CD4-positive, alpha-beta T cell treated with Interleukin-17A for 1 hour (primary cell): ENCODE data around the gene ABCD1.
A peak's percentile ranks its signal among the peaks of the same experiment; 100 is the strongest.
"Not testable (repeated sequence)": the region's sequence is repeated elsewhere in the genome, so short reads cannot be mapped to it uniquely, and the experiment has no call there.

ENCODE experiments used
- DNase-seq: peaks from one replicate; pipeline ENCODE4 v3.0.0-alpha.2; 2020

ABCD1 gene

GRCh38 chrX:153694687-153695270 is 29.9 kb upstream of the ABCD1 start:
- DNase-seq = no peak

- DNase-seq = no peak
These were observed 28.6 kb upstream of the ABCD1 start for GRCh38 chrX:153696100-153696499.

- DNase-seq = not testable (repeated sequence)
These were observed 28.1 kb upstream of the ABCD1 start for GRCh38 chrX:153696538-153696937.

GRCh38 chrX:153696986-153697722 is 27.5 kb upstream of the ABCD1 start:
- DNase-seq = not testable (repeated sequence)

- DNase-seq = no peak
These were observed 26.5 kb upstream of the ABCD1 start for GRCh38 chrX:153697924-153698865.

GRCh38 chrX:153699210-153699783 is 25.4 kb upstream of the ABCD1 start:
- DNase-seq = not testable (repeated sequence)

GRCh38 chrX:153699784-153700371 is 24.8 kb upstream of the ABCD1 start:
- DNase-seq = not testable (repeated sequence)

- DNase-seq = no peak
These were observed 24.2 kb upstream of the ABCD1 start for GRCh38 chrX:153700376-153700945.

GRCh38 chrX:153700967-153701366 is 23.7 kb upstream of the ABCD1 start:
- no peak for DNase-seq

GRCh38 chrX:153701706-153702105 is 22.9 kb upstream of the ABCD1 start:
- DNase-seq = no peak

- DNase-seq = no peak
These were observed 22.2 kb upstream of the ABCD1 start for GRCh38 chrX:153702336-153703035.

- DNase-seq = no peak
These were observed 21.7 kb upstream of the ABCD1 start for GRCh38 chrX:153703036-153703370.

GRCh38 chrX:153704021-153704526 is 20.6 kb upstream of the ABCD1 start:
- no peak for DNase-seq

GRCh38 chrX:153704631-153705402 is 19.8 kb upstream of the ABCD1 start:
- not testable (repeated sequence) for DNase-seq

GRCh38 chrX:153705403-153706060 is 19.1 kb upstream of the ABCD1 start:
- DNase-seq = not testable (repeated sequence)

- no peak for DNase-seq
These were observed 17.9 kb upstream of the ABCD1 start for GRCh38 chrX:153706799-153707198.

- DNase-seq = no peak
These were observed 17.2 kb upstream of the ABCD1 start for GRCh38 chrX:153707406-153707805.

- peak; percentile 49 for DNase-seq
These were observed 16.2 kb upstream of the ABCD1 start for GRCh38 chrX:153708415-153708814.

- DNase-seq = no peak
These were observed 14.7 kb upstream of the ABCD1 start for GRCh38 chrX:153709726-153710674.
